IMR-90 (cell line): ENCODE results near the gene CDCA4.

ENCODE experiments used
- CEBPB ChIP-seq: IDR thresholded peaks from 2 replicates; pipeline ENCODE4 v1.6.1; 2012; ENCODE audit warnings: low read depth, low read length, improper control_type of control experiment
- CHD1 ChIP-seq: IDR thresholded peaks from 2 replicates; pipeline ENCODE4 v1.6.1; 2012; ENCODE audit warnings: low read depth, low read length, improper control_type of control experiment
- FOS ChIP-seq: fragments of 150-350 bp; IDR thresholded peaks from 2 replicates; pipeline ENCODE4 v1.6.1; 2016; ENCODE audit warnings: low read depth, low read length
- MAFK ChIP-seq: IDR thresholded peaks from 2 replicates; pipeline ENCODE4 v1.6.1; 2012; ENCODE audit warnings: low read depth, low read length, improper control_type of control experiment
- MAZ ChIP-seq: IDR thresholded peaks from 2 replicates; pipeline ENCODE4 v1.6.1; 2012; ENCODE audit warnings: low read depth, mild to moderate bottlenecking, low read length, improper control_type of control experiment, moderate library complexity, borderline replicate concordance
- MXI1 ChIP-seq: IDR thresholded peaks from 2 replicates; pipeline ENCODE4 v1.6.1; 2012; ENCODE audit warnings: low read depth, mild to moderate bottlenecking, low read length, moderate library complexity, borderline replicate concordance
- POLR2A ChIP-seq: IDR thresholded peaks from 2 replicates; pipeline ENCODE4 v1.6.1; 2012; ENCODE audit warnings: mild to moderate bottlenecking, low read depth, low read length
- RAD21 ChIP-seq: IDR thresholded peaks from 2 replicates; pipeline ENCODE4 v1.6.1; 2012; ENCODE audit warnings: low read length, improper control_type of control experiment
- RCOR1 ChIP-seq: IDR thresholded peaks from 2 replicates; pipeline ENCODE4 v1.6.1; 2012; ENCODE audit warnings: mild to moderate bottlenecking, low read length, improper control_type of control experiment; ENCODE audit not compliant: insufficient replicate concordance
- RFX5 ChIP-seq: IDR thresholded peaks from 2 replicates; pipeline ENCODE4 v1.8.0; 2012; ENCODE audit warnings: low read depth, mild to moderate bottlenecking, low read length, moderate library complexity
- SMC3 ChIP-seq: fragments of 150-350 bp; IDR thresholded peaks from 2 replicates; pipeline ENCODE4 v1.6.1; 2016; ENCODE audit warnings: low read depth, mild to moderate bottlenecking, antibody characterized with exemption, low read length, moderate library complexity
- TF ChIP-seq, protein P1 (sequence below): conservative IDR thresholded peaks from 2 replicates; pipeline ENCODE4 v1.5.1; 2012; ENCODE audit warnings: mild to moderate bottlenecking, low read depth, low read length, improper control_type of control experiment
- TF ChIP-seq, protein P2 (sequence below): fragments of 150-350 bp; IDR thresholded peaks from 2 replicates; pipeline ENCODE4 v1.6.1; 2017; ENCODE audit warnings: mild to moderate bottlenecking, antibody characterized with exemption, low read length, low read depth
- TF ChIP-seq, protein P3 (sequence below): fragments of 150-350 bp; IDR thresholded peaks from 2 replicates; pipeline ENCODE4 v1.6.1; 2016; ENCODE audit warnings: low read depth, mild to moderate bottlenecking, low read length, moderate library complexity, borderline replicate concordance

DNA sequence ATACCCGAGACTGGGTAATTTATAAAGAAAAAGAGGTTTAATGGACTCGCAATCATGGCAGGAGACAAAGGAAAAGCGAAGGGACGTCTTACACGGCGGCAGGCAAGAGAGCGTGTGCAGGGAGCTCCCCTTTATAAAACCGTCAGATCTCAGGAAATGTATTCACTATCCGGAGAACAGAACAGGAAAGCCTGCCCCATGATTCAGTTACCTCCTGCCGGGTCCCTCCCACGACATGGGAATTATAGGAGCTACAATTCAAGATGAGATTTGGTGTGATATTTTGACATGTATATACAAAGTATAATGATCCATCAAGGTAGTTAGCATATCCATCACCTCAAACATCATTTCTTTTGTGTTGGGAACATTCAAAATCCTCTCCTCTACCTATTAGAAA, 2.3 kb upstream of the CDCA4 start:
- TF ChIP-seq FOS (no peak), MAFK (no peak), MXI1 (no peak), POLR2A (no peak), CEBPB (no peak), RAD21 (no peak), RFX5 (no peak), RCOR1 (no peak), SMC3 (no peak), CHD1 (no peak), MAZ (no peak)
- TF ChIP-seq, protein P1, sequence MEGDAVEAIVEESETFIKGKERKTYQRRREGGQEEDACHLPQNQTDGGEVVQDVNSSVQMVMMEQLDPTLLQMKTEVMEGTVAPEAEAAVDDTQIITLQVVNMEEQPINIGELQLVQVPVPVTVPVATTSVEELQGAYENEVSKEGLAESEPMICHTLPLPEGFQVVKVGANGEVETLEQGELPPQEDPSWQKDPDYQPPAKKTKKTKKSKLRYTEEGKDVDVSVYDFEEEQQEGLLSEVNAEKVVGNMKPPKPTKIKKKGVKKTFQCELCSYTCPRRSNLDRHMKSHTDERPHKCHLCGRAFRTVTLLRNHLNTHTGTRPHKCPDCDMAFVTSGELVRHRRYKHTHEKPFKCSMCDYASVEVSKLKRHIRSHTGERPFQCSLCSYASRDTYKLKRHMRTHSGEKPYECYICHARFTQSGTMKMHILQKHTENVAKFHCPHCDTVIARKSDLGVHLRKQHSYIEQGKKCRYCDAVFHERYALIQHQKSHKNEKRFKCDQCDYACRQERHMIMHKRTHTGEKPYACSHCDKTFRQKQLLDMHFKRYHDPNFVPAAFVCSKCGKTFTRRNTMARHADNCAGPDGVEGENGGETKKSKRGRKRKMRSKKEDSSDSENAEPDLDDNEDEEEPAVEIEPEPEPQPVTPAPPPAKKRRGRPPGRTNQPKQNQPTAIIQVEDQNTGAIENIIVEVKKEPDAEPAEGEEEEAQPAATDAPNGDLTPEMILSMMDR: no peak
- TF ChIP-seq, protein P2, sequence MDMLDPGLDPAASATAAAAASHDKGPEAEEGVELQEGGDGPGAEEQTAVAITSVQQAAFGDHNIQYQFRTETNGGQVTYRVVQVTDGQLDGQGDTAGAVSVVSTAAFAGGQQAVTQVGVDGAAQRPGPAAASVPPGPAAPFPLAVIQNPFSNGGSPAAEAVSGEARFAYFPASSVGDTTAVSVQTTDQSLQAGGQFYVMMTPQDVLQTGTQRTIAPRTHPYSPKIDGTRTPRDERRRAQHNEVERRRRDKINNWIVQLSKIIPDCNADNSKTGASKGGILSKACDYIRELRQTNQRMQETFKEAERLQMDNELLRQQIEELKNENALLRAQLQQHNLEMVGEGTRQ: no peak
- TF ChIP-seq, protein P3, sequence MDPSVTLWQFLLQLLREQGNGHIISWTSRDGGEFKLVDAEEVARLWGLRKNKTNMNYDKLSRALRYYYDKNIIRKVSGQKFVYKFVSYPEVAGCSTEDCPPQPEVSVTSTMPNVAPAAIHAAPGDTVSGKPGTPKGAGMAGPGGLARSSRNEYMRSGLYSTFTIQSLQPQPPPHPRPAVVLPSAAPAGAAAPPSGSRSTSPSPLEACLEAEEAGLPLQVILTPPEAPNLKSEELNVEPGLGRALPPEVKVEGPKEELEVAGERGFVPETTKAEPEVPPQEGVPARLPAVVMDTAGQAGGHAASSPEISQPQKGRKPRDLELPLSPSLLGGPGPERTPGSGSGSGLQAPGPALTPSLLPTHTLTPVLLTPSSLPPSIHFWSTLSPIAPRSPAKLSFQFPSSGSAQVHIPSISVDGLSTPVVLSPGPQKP: no peak
